IMR-90 (cell line): ENCODE measurements around the gene DAD1. TPM values are rescaled to one million over a fixed set of nuclear protein-coding genes. Genes with fewer than 3 reads are reported as not detected.

Experiments
- ATAC-seq: fragments of 200-7000 bp; cut with Tn5 transposase; 2 replicates; pipeline ENCODE4 v1.9.1; 2020; ENCODE audit warnings: low read depth, mild to moderate bottlenecking, moderate library complexity
- BruUV-seq: library from RNA; stranded (reverse); fragments of 400-500 nt; replicated peaks from 2 replicates; lab custom pipeline; 2021; lab: Mats Ljungman, UMichigan
- CTCF ChIA-PET: fragments of 300-600 bp; formaldehyde crosslinking; extraction: SDS; loops from one replicate; lab custom pipeline; 2021; ENCODE audit warnings: antibody characterized with exemption; lab: Yijun Ruan, JAX
- POLR2A ChIA-PET: fragments of 300-600 bp; sonication (Branson Sonifier 250); formaldehyde crosslinking; loops from one replicate; lab custom pipeline; 2022; ENCODE audit warnings: antibody characterized with exemption; ENCODE audit not compliant: unreplicated experiment; lab: Charles Lee
- DNase-seq: peaks from one replicate; pipeline ENCODE4 v3.0.0; 2013
- H2AFZ ChIP-seq: replicated peaks from 2 replicates; pipeline ENCODE3; 2013; ENCODE audit warnings: low read length, mild to moderate bottlenecking; ENCODE audit not compliant: poor library complexity
- H2AK5ac ChIP-seq: 2 replicates; pipeline ENCODE4 v1.6.1; 2013; ENCODE audit warnings: low read depth, low read length, inconsistent platforms
- H2AK9ac ChIP-seq: replicated peaks from 2 replicates; pipeline ENCODE3; 2013; ENCODE audit warnings: mild to moderate bottlenecking, low read depth, low read length, moderate library complexity; ENCODE audit not compliant: poor library complexity
- H2BK120ac ChIP-seq: 2 replicates; pipeline ENCODE4 v1.6.1; 2013; ENCODE audit warnings: low read depth, low read length, inconsistent platforms
- H2BK15ac ChIP-seq: 3 replicates; pipeline ENCODE4 v1.6.1; 2013; ENCODE audit warnings: low read depth, low read length, inconsistent platforms
- H2BK20ac ChIP-seq: 2 replicates; pipeline ENCODE4 v1.6.1; 2013; ENCODE audit warnings: low read depth, mild to moderate bottlenecking, inconsistent platforms, low read length, moderate library complexity
- H2BK5ac ChIP-seq: 2 replicates; pipeline ENCODE4 v1.6.1; 2013; ENCODE audit warnings: mild to moderate bottlenecking, low read depth, low read length, inconsistent platforms; ENCODE audit not compliant: poor library complexity, severe bottlenecking
- H3K14ac ChIP-seq: replicated peaks from 2 replicates; pipeline ENCODE4 v1.6.1; 2013; ENCODE audit warnings: low read depth, low read length, inconsistent platforms
- H3K18ac ChIP-seq: 2 replicates; pipeline ENCODE4 v1.6.1; 2013; ENCODE audit warnings: low read depth, low read length, control low read depth
- H3K23ac ChIP-seq: 2 replicates; pipeline ENCODE4 v1.6.1; 2013; ENCODE audit warnings: low read depth, low read length, inconsistent platforms
- H3K27ac ChIP-seq: 2 replicates; pipeline ENCODE4 v1.5.1; 2013; ENCODE audit warnings: mild to moderate bottlenecking, control low read depth, low read length; ENCODE audit not compliant: insufficient read depth
- H3K27me3 ChIP-seq: 2 replicates; pipeline ENCODE4 v1.6.1; 2013; ENCODE audit warnings: low read length; ENCODE audit not compliant: control insufficient read depth, insufficient read depth
- H3K36me3 ChIP-seq: 2 replicates; pipeline ENCODE4 v1.6.1; 2013; ENCODE audit warnings: low read length, mixed read lengths; ENCODE audit not compliant: control insufficient read depth, insufficient read depth
- H3K4ac ChIP-seq: 2 replicates; pipeline ENCODE4 v1.6.1; 2013; ENCODE audit warnings: low read depth, low read length, inconsistent platforms
- H3K4me1 ChIP-seq: 2 replicates; pipeline ENCODE4 v1.6.1; 2013; ENCODE audit warnings: low read length, mixed read lengths; ENCODE audit not compliant: control insufficient read depth, insufficient read depth
- H3K4me2 ChIP-seq: 2 replicates; pipeline ENCODE4 v1.6.1; 2013; ENCODE audit warnings: low read depth, mild to moderate bottlenecking, control low read depth, low read length, moderate library complexity
- H3K4me3 ChIP-seq: 2 replicates; pipeline ENCODE4 v1.5.1; 2013; ENCODE audit warnings: low read depth, mild to moderate bottlenecking, control low read depth, low read length, moderate library complexity; ENCODE audit not compliant: insufficient read depth
- H3K56ac ChIP-seq: 2 replicates; pipeline ENCODE4 v1.6.1; 2013; ENCODE audit warnings: low read length, inconsistent platforms; ENCODE audit not compliant: insufficient read depth; ENCODE audit errors: extremely low read depth
- H3K79me1 ChIP-seq, 2 experiments: 2 replicates each; pipeline ENCODE4 v1.6.1; 2013; ENCODE audit warnings: low read length in 2 of 2, inconsistent platforms in 1 of 2, low read depth in 1 of 2
- H3K9ac ChIP-seq: 2 replicates; pipeline ENCODE4 v1.6.1; 2013; ENCODE audit warnings: low read depth, low read length, control low read depth
- H3K9me1 ChIP-seq: 2 replicates; pipeline ENCODE4 v1.6.1; 2013; ENCODE audit warnings: low read length, inconsistent platforms; ENCODE audit not compliant: insufficient read depth
- H3K9me3 ChIP-seq: 2 replicates; pipeline ENCODE4 v1.6.1; 2013; ENCODE audit warnings: low read length; ENCODE audit not compliant: control insufficient read depth, insufficient read depth
- H4K20me1 ChIP-seq: 2 replicates; pipeline ENCODE4 v1.6.1; 2013; ENCODE audit warnings: low read length, inconsistent platforms; ENCODE audit not compliant: insufficient read depth
- H4K5ac ChIP-seq: 2 replicates; pipeline ENCODE4 v1.6.1; 2013; ENCODE audit warnings: mild to moderate bottlenecking, low read depth, low read length, control low read depth
- H4K8ac ChIP-seq, 2 experiments: 2 replicates each; pipeline ENCODE4 v1.6.1; 2013; ENCODE audit warnings: low read depth in 2 of 2, low read length in 2 of 2, control low read depth in 1 of 2, inconsistent platforms in 1 of 2
- H4K91ac ChIP-seq: 2 replicates; pipeline ENCODE4 v1.6.1; 2013; ENCODE audit warnings: low read depth, low read length, inconsistent platforms; ENCODE audit not compliant: insufficient read depth
- BHLHE40 ChIP-seq: fragments of 150-350 bp; IDR thresholded peaks from 2 replicates; pipeline ENCODE4 v1.6.1; 2016; ENCODE audit warnings: mild to moderate bottlenecking, low read depth, low read length
- CEBPB ChIP-seq: IDR thresholded peaks from 2 replicates; pipeline ENCODE4 v1.6.1; 2012; ENCODE audit warnings: low read depth, low read length, improper control_type of control experiment
- CHD1 ChIP-seq: IDR thresholded peaks from 2 replicates; pipeline ENCODE4 v1.6.1; 2012; ENCODE audit warnings: low read depth, low read length, improper control_type of control experiment
- FOS ChIP-seq: fragments of 150-350 bp; IDR thresholded peaks from 2 replicates; pipeline ENCODE4 v1.6.1; 2016; ENCODE audit warnings: low read depth, low read length
- MAFK ChIP-seq: IDR thresholded peaks from 2 replicates; pipeline ENCODE4 v1.6.1; 2012; ENCODE audit warnings: low read depth, low read length, improper control_type of control experiment
- MXI1 ChIP-seq: IDR thresholded peaks from 2 replicates; pipeline ENCODE4 v1.6.1; 2012; ENCODE audit warnings: low read depth, mild to moderate bottlenecking, low read length, moderate library complexity, borderline replicate concordance
- NFE2L2 ChIP-seq: fragments of 150-350 bp; IDR thresholded peaks from 2 replicates; pipeline ENCODE4 v1.6.1; 2016; ENCODE audit warnings: low read depth, mild to moderate bottlenecking, low read length
- POLR2A ChIP-seq: IDR thresholded peaks from 2 replicates; pipeline ENCODE4 v1.6.1; 2012; ENCODE audit warnings: mild to moderate bottlenecking, low read depth, low read length
- RAD21 ChIP-seq: IDR thresholded peaks from 2 replicates; pipeline ENCODE4 v1.6.1; 2012; ENCODE audit warnings: low read length, improper control_type of control experiment
- RCOR1 ChIP-seq: IDR thresholded peaks from 2 replicates; pipeline ENCODE4 v1.6.1; 2012; ENCODE audit warnings: mild to moderate bottlenecking, low read length, improper control_type of control experiment; ENCODE audit not compliant: insufficient replicate concordance
- RFX5 ChIP-seq: IDR thresholded peaks from 2 replicates; pipeline ENCODE4 v1.8.0; 2012; ENCODE audit warnings: low read depth, mild to moderate bottlenecking, low read length, moderate library complexity
- SMC3 ChIP-seq: fragments of 150-350 bp; IDR thresholded peaks from 2 replicates; pipeline ENCODE4 v1.6.1; 2016; ENCODE audit warnings: low read depth, mild to moderate bottlenecking, antibody characterized with exemption, low read length, moderate library complexity
- WGBS, 2 experiments: methylation state at CpG; one replicate each; pipeline versions ENCODE4 v1.1.5 to v1.1.7; 2013; ENCODE audit warnings: missing lambda C conversion rate in 2 of 2; ENCODE audit not compliant: insufficient read length in 1 of 2; ENCODE audit errors: extremely low coverage in 2 of 2; 5-methylcytosine and 5-hydroxymethylcytosine counted together
- dilution Hi-C: fragments of 300-500 bp; cut with HindIII; formaldehyde crosslinking; loops from one replicate; pipeline ENCODE4 v1.14.3; 2018; ENCODE audit warnings: low sequenced_read_pairs; ENCODE audit not compliant: unreplicated experiment
- in situ Hi-C: fragments of 300-500 bp; cut with MboI; formaldehyde crosslinking; loops from 3 replicates; pipeline ENCODE4 v1.14.3; 2019; ENCODE audit warnings: low sequenced_read_pairs, inconsistent platforms, mixed read lengths
- intact Hi-C: fragments of 100-400 bp; cut with micrococcal nuclease; formaldehyde crosslinking; loops from 2 replicates; pipeline ENCODE4 v1.10.0; 2022
- polyA plus RNA-seq, 3 experiments: library from polyadenylated mRNA; depleted of rRNA; stranded (reverse); fragments of >200 nt; gene quantifications; 2 replicates each; pipeline ENCODE4 v1.2.3, GENCODE V29; 2012; ENCODE audit warnings: low replicate concordance in 1 of 3
- total RNA-seq: library from RNA; depleted of rRNA; stranded (reverse); fragments of >200 nt; gene quantifications from 2 replicates; pipeline ENCODE4 v1.2.3, GENCODE V29; 2012
- TF ChIP-seq, protein P1 (sequence below): fragments of 150-350 bp; IDR thresholded peaks from 2 replicates; pipeline ENCODE4 v1.6.1; 2017; ENCODE audit warnings: mild to moderate bottlenecking, antibody characterized with exemption, low read length, low read depth
- TF ChIP-seq, protein P2 (sequence below): fragments of 150-350 bp; IDR thresholded peaks from 2 replicates; pipeline ENCODE4 v1.6.1; 2016; ENCODE audit warnings: low read depth, mild to moderate bottlenecking, low read length, moderate library complexity, borderline replicate concordance
- TF ChIP-seq, protein P3 (sequence below): conservative IDR thresholded peaks from 2 replicates; pipeline ENCODE4 v1.5.1; 2012; ENCODE audit warnings: mild to moderate bottlenecking, low read depth, low read length, improper control_type of control experiment

The DAD1 gene
- total and polyA plus RNA-seq, 2 of the 4 experiments (the other 2 are of a cell fraction) = 396 to 496 TPM

GRCh38 chr14:22533057-22533704 is 55.8 kb downstream of the DAD1 start:
- no peak overlapping the region for H4K5ac ChIP-seq
- H3K27me3 ChIP-seq = no peaks in the 10 kb centered on the region
- H2BK120ac ChIP-seq = peak overlapping the region; percentile 92
- in situ Hi-C loops = loop anchor here (25.0 kb wide), 1 partner anchor 779 kb away; the partner anchor contains the start of genes BCL2L2, PABPN1 and PPP1R3E
- peak overlapping the region; percentile 9 to 79; a peak in 2 of 4 replicates for H4K8ac ChIP-seq
- WGBS, 2 experiments = 100% methylated on average over 1 of the region's 2 CpGs; no CpG with 5 or more reads in 1 of the 2 experiments
- ChIA-PET CTCF (interaction anchor here (1.1 to 2.1 kb wide), 2 partner anchors 11 to 13 kb away, joined by 3 to 5 read pairs; no protein-coding TSS in a partner anchor), POLR2A (no interaction called here)
- peak overlapping the region; percentile 97 for H2BK20ac ChIP-seq
- H4K91ac ChIP-seq = peak overlapping the region; percentile 59
- H3K4me3 ChIP-seq = no peak overlapping the region
- no peaks in the 10 kb centered on the region for H3K9me3 ChIP-seq
- peak overlapping the region; percentile 74; the same call in 1 of the 2 replicates for H3K23ac ChIP-seq
- H3K36me3 ChIP-seq = no peaks in the 10 kb centered on the region
- intact Hi-C loops = loop anchor here (10.0 kb wide), 1 partner anchor 338 kb away; no protein-coding TSS in a partner anchor
- no peak overlapping the region for H3K4me2 ChIP-seq
- no TSS peak for BruUV-seq
- H3K18ac ChIP-seq = peak overlapping the region; percentile 43; the same call in 1 of the 2 replicates
- H3K4me1 ChIP-seq = peaks cover 12% of the 10 kb centered on the region
- H3K9ac ChIP-seq = no peak overlapping the region
- H2AK9ac ChIP-seq = no peak overlapping the region
- dilution Hi-C loops = no loop called here
- no peaks in the 10 kb centered on the region for H4K20me1 ChIP-seq
- no peak for DNase-seq
- peak overlapping the region; percentile 83; the same call in 1 of the 2 replicates for H3K4ac ChIP-seq
- H3K14ac ChIP-seq = peak overlapping the region; percentile 67
- H2AFZ ChIP-seq = no peak overlapping the region
- no peak overlapping the region for H3K27ac ChIP-seq
- no peak overlapping the region for H3K56ac ChIP-seq
- peak overlapping the region; percentile 77; the same call in 1 of the 2 replicates for H2AK5ac ChIP-seq
- peaks cover 13% of the 10 kb centered on the region for H3K9me1 ChIP-seq
- ATAC-seq = no peak
- H2BK5ac ChIP-seq = peak overlapping the region; percentile 11
- peak overlapping the region; percentile 94; the same call in 2 of the 3 replicates for H2BK15ac ChIP-seq
- H3K79me1 ChIP-seq = no peaks in the 10 kb centered on the region
- TF ChIP-seq RAD21 (no peak), MXI1 (no peak), CHD1 (no peak), RFX5 (no peak), SMC3 (no peak), RCOR1 (no peak), POLR2A (no peak), MAFK (no peak), CEBPB (no peak), FOS (no peak), BHLHE40 (no peak), NFE2L2 (no peak)
- TF ChIP-seq, protein P1, sequence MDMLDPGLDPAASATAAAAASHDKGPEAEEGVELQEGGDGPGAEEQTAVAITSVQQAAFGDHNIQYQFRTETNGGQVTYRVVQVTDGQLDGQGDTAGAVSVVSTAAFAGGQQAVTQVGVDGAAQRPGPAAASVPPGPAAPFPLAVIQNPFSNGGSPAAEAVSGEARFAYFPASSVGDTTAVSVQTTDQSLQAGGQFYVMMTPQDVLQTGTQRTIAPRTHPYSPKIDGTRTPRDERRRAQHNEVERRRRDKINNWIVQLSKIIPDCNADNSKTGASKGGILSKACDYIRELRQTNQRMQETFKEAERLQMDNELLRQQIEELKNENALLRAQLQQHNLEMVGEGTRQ = no peak
- TF ChIP-seq, protein P2, sequence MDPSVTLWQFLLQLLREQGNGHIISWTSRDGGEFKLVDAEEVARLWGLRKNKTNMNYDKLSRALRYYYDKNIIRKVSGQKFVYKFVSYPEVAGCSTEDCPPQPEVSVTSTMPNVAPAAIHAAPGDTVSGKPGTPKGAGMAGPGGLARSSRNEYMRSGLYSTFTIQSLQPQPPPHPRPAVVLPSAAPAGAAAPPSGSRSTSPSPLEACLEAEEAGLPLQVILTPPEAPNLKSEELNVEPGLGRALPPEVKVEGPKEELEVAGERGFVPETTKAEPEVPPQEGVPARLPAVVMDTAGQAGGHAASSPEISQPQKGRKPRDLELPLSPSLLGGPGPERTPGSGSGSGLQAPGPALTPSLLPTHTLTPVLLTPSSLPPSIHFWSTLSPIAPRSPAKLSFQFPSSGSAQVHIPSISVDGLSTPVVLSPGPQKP = no peak
- TF ChIP-seq, protein P3, sequence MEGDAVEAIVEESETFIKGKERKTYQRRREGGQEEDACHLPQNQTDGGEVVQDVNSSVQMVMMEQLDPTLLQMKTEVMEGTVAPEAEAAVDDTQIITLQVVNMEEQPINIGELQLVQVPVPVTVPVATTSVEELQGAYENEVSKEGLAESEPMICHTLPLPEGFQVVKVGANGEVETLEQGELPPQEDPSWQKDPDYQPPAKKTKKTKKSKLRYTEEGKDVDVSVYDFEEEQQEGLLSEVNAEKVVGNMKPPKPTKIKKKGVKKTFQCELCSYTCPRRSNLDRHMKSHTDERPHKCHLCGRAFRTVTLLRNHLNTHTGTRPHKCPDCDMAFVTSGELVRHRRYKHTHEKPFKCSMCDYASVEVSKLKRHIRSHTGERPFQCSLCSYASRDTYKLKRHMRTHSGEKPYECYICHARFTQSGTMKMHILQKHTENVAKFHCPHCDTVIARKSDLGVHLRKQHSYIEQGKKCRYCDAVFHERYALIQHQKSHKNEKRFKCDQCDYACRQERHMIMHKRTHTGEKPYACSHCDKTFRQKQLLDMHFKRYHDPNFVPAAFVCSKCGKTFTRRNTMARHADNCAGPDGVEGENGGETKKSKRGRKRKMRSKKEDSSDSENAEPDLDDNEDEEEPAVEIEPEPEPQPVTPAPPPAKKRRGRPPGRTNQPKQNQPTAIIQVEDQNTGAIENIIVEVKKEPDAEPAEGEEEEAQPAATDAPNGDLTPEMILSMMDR = no peak
